DMS114 treated with DMSO at 0.1 percent for 48 hours (cell line): ENCODE results near the gene TMEM131.
"Not testable (repeated sequence)": the region's sequence is repeated elsewhere in the genome, so short reads cannot be mapped to it uniquely, and the experiment has no call there.

Source experiments
- DNase-seq: peaks from one replicate; lab custom pipeline; 2025; ENCODE audit not compliant: unreplicated experiment; lab: John Stamatoyannopoulos, UW

TMEM131 gene

GRCh38 chr2:97713296-97714083 lies 282.3 kb downstream of the TMEM131 start, which contains the start of gene ZAP70:
ZAP70 (plus strand) TSS chr2:97713576; CDS start chr2:97724037, 10,461 bp downstream.
- DNase-seq, result no peak

- DNase-seq, result no peak
These were observed 283.0 kb downstream of the TMEM131 start for GRCh38 chr2:97712693-97713295.

- not testable (repeated sequence) for DNase-seq
These were observed 283.6 kb downstream of the TMEM131 start for GRCh38 chr2:97712175-97712574.

- DNase-seq, result no peak
These were observed 284.4 kb downstream of the TMEM131 start for GRCh38 chr2:97711394-97711711.

- no peak for DNase-seq
These were observed 287.1 kb downstream of the TMEM131 start for GRCh38 chr2:97708608-97709007.

GRCh38 chr2:97708048-97708380 lies 287.7 kb downstream of the TMEM131 start:
- DNase-seq, result no peak

- DNase-seq, result no peak
These were observed 288.2 kb downstream of the TMEM131 start for GRCh38 chr2:97707362-97708047.

- DNase-seq, result no peak
These were observed 288.9 kb downstream of the TMEM131 start for GRCh38 chr2:97706708-97707345.
